HUES48 (cell line): ENCODE data around the gene NEURL1B.
A peak's percentile ranks its signal among the peaks of the same experiment; 100 is the strongest.
"Not testable (repeated sequence)": the region's sequence is repeated elsewhere in the genome, so short reads cannot be mapped to it uniquely, and the experiment has no call there.

Source experiments
- H3K27ac ChIP-seq: one replicate; pipeline ENCODE4 v1.7.0; 2013; ENCODE audit warnings: low read depth, low read length, inconsistent platforms
- H3K27me3 ChIP-seq: 2 replicates; pipeline ENCODE4 v1.6.1; 2013; ENCODE audit warnings: mild to moderate bottlenecking, low read length; ENCODE audit not compliant: control insufficient read depth, insufficient read depth
- H3K36me3 ChIP-seq: 2 replicates; pipeline ENCODE4 v1.6.1; 2013; ENCODE audit warnings: low read length; ENCODE audit not compliant: control insufficient read depth, insufficient read depth
- H3K4me1 ChIP-seq: 2 replicates; pipeline ENCODE4 v1.6.1; 2013; ENCODE audit warnings: mild to moderate bottlenecking, low read length; ENCODE audit not compliant: control insufficient read depth, insufficient read depth
- H3K4me3 ChIP-seq: 2 replicates; pipeline ENCODE4 v1.5.1; 2013; ENCODE audit warnings: mild to moderate bottlenecking, low read depth, low read length
- H3K9ac ChIP-seq: 2 replicates; pipeline ENCODE4 v1.6.1; 2013; ENCODE audit warnings: mild to moderate bottlenecking, low read depth, low read length, moderate library complexity
- H3K9me3 ChIP-seq: 2 replicates; pipeline ENCODE4 v1.6.1; 2013; ENCODE audit warnings: low read length; ENCODE audit not compliant: control insufficient read depth, insufficient read depth

NEURL1B gene

DNA sequence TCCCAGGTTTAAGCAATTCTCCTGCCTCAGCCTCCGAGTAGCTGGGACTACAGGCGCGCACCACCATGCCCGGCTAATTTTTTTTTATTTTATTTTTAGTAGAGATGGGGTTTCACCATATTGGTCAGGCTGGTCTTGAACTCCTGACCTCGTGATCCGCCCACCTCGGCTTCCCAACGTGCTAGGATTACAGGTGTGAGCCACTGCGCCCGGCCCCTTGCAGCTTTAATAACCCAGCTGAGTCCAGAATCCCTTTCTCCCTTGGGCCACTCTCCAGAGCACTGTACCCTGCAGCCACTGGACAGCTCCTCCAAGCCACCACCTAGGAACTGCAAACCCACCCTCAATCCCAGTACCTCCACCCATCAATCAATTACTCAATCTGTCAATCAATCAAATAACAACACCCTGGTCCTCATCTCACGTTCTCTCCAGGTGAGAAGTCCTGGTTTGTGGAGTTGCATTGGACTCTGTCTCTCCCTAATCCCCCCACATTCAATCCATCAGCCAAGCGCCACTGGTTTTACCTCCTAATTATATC lies 70.3 kb downstream of the NEURL1B start:
- H3K9me3 ChIP-seq, H3K36me3 ChIP-seq, H3K4me1 ChIP-seq, H3K27ac ChIP-seq, H3K4me3 ChIP-seq, H3K27me3 ChIP-seq, H3K9ac ChIP-seq: not testable (repeated sequence)

DNA sequence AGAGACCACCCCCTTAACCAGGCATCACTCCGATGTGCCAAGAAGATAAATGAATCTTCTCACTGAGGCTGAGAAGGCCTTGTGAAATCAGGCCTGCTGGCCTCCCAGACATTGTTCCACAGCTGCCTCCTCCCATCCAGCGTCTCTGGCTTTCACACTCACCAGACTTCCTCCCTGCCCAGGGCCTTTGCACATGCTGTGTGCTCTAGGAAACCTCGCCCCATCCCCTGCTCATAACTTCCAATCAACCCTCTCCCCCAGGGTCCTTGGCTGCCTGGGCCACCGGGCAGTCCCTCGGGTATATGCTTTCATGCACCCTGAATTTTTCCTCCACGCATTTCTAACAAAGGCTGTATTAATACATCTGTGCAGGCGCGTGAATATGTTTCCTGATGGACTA lies 71.5 kb downstream of the NEURL1B start:
- Histone ChIP-seq H3K4me3 (no peak overlapping the region), H3K4me1 (no peaks in the 10 kb centered on the region), H3K27me3 (peaks cover 8% of the 10 kb centered on the region), H3K27ac (no peak overlapping the region), H3K9ac (no peak overlapping the region), H3K9me3 (no peaks in the 10 kb centered on the region), H3K36me3 (no peaks in the 10 kb centered on the region)

DNA sequence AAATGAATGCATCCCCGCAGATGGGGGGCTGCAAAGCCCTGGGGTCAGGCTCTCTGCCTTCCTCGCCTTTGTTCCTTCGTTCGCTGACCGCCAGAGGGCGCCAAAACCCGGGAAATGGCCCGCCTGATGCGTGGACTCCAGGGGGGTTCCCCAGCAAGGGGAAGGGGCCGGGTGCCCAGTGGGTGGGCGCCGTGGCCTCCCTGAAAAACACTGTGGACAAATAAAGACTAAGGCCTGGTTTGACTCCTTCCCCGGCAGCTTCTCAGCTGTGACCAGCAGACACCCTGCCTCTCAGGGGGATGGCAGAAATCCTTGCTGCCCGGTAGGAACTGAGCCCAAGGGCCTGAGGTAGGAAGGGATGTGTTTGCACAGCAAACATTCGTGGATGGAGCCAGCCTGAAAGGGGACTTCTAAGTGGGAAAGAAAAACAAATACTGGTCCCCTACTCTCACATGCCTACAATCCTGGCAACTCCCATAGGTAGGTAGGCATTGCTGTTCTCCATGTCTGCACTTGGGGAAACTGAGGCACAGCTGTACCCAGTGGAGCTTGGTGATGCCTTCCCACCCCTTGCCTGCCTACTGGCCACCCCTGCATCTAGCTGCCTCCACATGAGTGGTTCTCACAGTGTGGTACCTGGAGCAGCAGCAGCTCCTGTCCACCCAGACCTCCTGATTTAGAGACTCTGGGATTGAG lies 72.2 kb downstream of the NEURL1B start:
- Histone ChIP-seq H3K4me3 (no peak overlapping the region), H3K4me1 (no peaks in the 10 kb centered on the region), H3K27ac (no peak overlapping the region)

DNA sequence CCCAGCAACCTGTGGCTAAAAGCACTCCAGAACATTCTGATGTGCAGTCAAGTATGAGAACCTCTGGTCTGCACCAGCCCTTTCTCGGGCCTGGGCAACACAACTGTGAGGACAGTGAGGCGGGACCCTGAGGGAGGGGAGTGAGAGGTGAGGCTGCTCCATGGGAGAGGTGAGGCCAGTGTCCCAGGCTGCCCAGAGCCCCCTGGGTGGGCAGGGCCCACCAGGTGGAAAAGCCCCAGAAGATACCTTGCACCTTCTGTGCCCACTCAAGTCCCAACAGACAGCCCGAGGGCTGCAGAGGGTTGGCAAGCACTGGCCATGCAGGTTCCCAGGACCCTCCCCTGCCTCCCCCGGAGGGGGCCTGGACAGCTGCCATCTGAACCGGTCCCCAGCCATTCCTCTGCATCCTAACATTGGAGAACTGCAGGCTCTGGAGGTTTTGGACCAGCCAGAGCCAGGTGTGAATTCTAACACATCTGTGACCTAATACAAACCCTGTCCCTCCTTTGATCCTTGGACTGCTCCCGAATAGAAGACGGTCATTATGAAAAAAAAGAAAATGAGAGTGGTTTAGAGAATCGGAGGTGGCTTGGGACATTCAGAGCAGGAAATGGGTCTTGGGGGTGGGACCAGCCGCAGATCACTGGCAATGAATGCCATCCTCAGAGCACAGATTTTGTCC lies 72.9 kb downstream of the NEURL1B start:
- H3K4me1 ChIP-seq = no peaks in the 10 kb centered on the region
- H3K9ac ChIP-seq = no peak overlapping the region
- H3K4me3 ChIP-seq = no peak overlapping the region

More for the DNA sequence above, 72.2 kb downstream of the NEURL1B start:
- no peak overlapping the region for H3K9ac ChIP-seq
- peaks cover 13% of the 10 kb centered on the region for H3K27me3 ChIP-seq
- H3K9me3 ChIP-seq = no peaks in the 10 kb centered on the region
- H3K36me3 ChIP-seq = no peaks in the 10 kb centered on the region

DNA sequence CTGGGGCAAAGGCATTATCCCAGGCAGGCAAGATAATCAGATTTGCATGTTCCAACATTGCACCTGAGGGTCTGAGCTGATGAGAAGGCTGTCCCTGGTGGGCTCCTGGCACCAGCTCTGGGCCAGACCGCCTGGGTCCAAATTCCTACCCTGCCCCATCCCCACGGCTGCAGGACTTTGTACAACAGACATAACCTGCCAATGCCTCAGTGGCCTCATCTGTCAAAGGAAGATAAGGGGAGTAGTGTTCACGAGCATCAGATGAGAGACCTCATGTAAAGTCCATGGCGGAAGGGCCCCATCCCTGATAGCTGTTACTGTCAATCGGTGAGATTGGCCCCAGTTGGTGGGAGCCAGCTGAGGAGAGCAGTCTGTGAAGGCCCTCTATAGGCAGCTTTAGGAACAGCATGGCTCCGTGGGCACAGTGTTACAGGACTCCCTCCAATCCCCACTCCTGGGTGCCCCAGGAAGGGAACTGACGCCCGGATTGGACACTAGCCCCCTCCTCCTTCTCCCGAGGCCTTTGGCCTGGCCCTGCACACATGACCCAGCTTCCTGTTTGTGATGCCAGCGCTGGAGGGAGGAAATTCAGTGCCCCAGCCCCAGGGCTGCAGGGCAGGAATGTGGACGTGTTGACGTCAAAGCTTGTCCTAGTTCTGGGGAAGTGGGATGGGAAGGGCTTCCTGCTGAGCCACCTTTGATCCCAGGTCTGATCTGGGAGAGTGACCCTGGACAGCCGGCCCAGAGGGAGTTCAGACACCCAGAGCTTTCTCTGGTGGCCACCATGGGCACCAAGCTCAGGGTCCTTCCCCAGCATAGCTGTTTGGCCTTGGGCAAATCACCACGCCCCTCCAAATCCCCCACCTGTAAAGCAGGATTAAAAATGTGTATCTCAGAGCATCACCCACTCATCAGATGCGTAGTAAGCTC lies 73.7 kb downstream of the NEURL1B start:
- H3K9me3 ChIP-seq = no peaks in the 10 kb centered on the region
- no peak overlapping the region for H3K4me3 ChIP-seq
- no peaks in the 10 kb centered on the region for H3K36me3 ChIP-seq
- H3K4me1 ChIP-seq = no peaks in the 10 kb centered on the region
- no peak overlapping the region for H3K27ac ChIP-seq
- H3K27me3 ChIP-seq = peaks cover 17% of the 10 kb centered on the region
- no peak overlapping the region for H3K9ac ChIP-seq

More for the DNA sequence above, 72.9 kb downstream of the NEURL1B start:
- Histone ChIP-seq H3K27ac (no peak overlapping the region), H3K36me3 (no peaks in the 10 kb centered on the region), H3K9me3 (no peaks in the 10 kb centered on the region), H3K27me3 (peaks cover 17% of the 10 kb centered on the region)

DNA sequence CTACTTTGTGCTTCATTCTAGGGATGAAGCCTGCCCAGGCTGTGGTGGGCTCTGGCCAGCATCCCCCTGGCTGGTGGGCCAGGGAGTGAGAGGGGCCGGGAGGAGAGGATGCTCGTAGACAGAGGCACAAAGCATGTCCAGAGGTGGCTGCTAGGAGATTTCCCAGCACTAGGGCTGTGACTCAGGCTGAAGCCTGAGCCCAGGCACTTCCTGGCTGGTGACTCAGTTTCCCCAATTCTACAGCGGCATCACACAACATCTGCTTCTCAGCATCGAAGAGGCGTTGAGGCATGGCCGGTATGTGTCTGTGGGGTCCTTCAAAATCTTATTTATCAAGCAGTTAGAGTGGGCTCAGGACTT lies 74.3 kb downstream of the NEURL1B start:
- Histone ChIP-seq H3K4me3 (no peak overlapping the region), H3K27ac (no peak overlapping the region), H3K9ac (no peak overlapping the region), H3K36me3 (no peaks in the 10 kb centered on the region), H3K4me1 (no peaks in the 10 kb centered on the region), H3K27me3 (peaks cover 19% of the 10 kb centered on the region), H3K9me3 (no peaks in the 10 kb centered on the region)

DNA sequence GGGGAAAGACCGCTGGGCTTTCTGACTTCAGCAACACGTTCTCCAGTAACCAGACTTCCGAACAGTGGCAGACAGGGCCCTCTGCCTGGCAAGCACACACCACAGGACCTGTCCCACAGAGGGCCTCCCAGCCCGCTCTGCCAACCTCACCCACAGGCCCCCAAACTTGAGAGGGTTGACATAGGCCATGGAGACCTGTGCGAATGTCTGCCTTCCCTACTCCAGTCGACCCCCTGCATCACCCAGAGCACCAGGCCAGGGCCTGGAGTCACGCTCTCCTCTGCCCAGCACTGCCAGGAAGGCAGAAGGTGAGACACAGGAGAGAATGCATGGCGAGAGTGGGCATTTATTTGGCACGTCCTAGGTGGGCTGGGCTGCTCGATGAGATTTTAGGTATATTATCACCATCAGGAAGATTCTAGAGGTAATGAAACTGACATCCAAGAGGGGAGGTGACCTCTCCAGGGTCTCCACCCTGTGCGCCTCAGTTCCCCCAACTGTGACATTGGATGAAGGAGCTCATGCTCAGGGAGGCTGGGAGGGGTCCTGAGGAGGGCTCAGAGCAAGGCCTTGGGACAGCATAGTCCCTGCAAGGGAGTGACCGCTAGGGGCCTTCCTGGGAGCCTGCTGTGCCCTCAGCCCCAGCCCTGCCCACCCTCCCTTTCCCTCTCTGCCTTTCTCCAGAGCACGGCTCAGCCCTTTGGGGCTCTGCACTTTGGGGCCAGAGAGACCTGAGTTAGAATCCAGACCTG lies 75.0 kb downstream of the NEURL1B start:
- Histone ChIP-seq H3K36me3 (no peaks in the 10 kb centered on the region), H3K27ac (no peak overlapping the region)

DNA sequence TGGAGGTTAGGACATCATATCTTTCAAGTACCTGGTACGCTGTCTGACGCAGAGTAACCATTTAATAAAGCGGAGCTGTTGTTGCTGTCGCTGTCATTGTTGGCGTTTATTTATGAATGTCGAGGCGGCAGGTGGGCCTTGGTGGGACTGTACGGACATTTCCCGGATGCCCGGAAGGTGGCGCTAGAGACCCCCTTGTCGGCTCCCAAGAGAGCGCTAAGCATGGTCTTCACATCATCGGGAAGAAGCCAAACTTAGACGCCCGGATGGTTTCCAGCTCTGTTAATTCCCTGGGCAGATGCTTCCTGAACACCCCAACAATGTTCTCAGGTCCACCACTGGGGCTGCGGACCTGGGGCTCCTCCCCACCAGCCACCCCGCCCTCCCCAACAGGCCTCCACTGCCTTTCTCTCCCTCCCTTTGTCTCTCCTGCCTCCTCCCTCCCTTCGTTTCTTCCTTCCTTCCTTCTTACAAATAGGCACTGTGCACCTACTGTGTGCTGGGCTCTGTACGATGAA lies 75.8 kb downstream of the NEURL1B start:
- Histone ChIP-seq H3K9me3 (no peaks in the 10 kb centered on the region), H3K27ac (no peak overlapping the region), H3K4me1 (no peaks in the 10 kb centered on the region), H3K27me3 (peaks cover 19% of the 10 kb centered on the region), H3K36me3 (no peaks in the 10 kb centered on the region), H3K4me3 (peak overlapping the region; percentile 28; the same call in 1 of the 2 replicates), H3K9ac (no peak overlapping the region)

More for the DNA sequence above, 75.0 kb downstream of the NEURL1B start:
- Histone ChIP-seq H3K27me3 (peaks cover 19% of the 10 kb centered on the region), H3K4me1 (no peaks in the 10 kb centered on the region), H3K4me3 (no peak overlapping the region), H3K9me3 (no peaks in the 10 kb centered on the region), H3K9ac (no peak overlapping the region)

DNA sequence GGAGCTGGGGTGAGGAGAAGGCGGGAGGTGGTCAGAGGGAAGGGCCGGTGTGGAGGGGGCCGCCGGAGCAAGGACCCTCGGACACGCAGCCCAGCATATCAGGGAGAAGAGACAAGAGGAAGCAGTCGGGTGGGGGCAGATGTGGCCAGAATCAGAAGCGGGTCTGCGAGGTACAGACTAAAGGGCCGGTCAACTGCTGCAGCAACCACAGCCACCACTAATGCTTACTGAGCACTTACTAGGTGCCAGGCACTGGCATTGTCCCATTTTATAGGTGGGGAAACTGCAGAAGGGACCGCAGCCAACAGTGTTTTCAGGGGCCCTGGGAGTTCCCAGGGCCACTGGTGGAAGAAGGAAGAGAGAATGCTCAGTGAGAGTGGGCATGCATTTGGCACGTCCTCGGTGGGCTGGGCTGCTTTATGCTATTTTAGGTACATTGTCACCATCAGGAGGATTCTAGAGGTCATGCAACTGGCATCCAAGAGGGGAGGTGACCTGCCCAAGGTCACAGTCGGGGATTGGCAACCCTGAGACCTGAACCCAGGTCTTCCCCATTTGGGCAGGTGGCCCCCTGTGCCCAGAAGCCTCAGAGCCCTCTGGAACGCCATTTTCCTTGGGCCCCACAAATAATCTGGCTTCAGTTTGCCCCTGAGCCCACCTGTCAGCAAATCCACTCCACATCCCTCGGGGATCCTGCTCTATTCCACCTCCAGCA lies 76.6 kb downstream of the NEURL1B start:
- no peak overlapping the region for H3K27ac ChIP-seq
- H3K27me3 ChIP-seq = peaks cover 19% of the 10 kb centered on the region
- H3K9ac ChIP-seq = no peak overlapping the region

More for the DNA sequence above, 76.6 kb downstream of the NEURL1B start:
- no peaks in the 10 kb centered on the region for H3K36me3 ChIP-seq
- no peak overlapping the region for H3K4me3 ChIP-seq
- H3K4me1 ChIP-seq = no peaks in the 10 kb centered on the region
- H3K9me3 ChIP-seq = no peaks in the 10 kb centered on the region
